Vagina (tissue), 2 donors: ENCODE results near the gene NUDT14.

Experiments
- CTCF ChIP-seq, 3 experiments: fragments of 450-650 bp in 2 of 3; fragments of 200-600 bp in 1 of 3; sonication (generic) in 1 of 3; IDR thresholded peaks; one replicate each; pipeline ENCODE4 v1.5.1; 2017 to 2019; ENCODE audit warnings: antibody characterized with exemption in 3 of 3, mild to moderate bottlenecking in 2 of 3, moderate library complexity in 2 of 3
- POLR2A ChIP-seq, 2 donors: fragments of 450-650 bp; IDR thresholded peaks; one replicate each; pipeline ENCODE4 v1.6.1; 2017; ENCODE audit warnings: antibody characterized with exemption in 2 of 2, mild to moderate bottlenecking in 2 of 2, moderate library complexity in 2 of 2

- no peak for TF ChIP-seq CTCF (IDR thresholded peaks at IDR 0.05)
- no peak for TF ChIP-seq POLR2A (IDR thresholded peaks at IDR 0.05)
Measured at GRCh38 chr14:105212541-105213300, 31.6 kb upstream of the NUDT14 start.
